ENCODE measurements around the gene ADSL. TPM values are rescaled to one million over a fixed set of nuclear protein-coding genes. Genes with fewer than 3 reads are reported as not detected.

The ADSL gene
- total and polyA plus RNA-seq, 2 donors (not counting 1 experiment from before 2014, with no cell fraction given): 61.0 to 63.8 TPM

- ATAC-seq (ENCODE audit: low read depth): no peak
- peaks cover 0 to 79% of the 10 kb centered on the region in 2 experiments for H3K36me3 ChIP-seq (replicated peaks in 1 of 2; ENCODE audit: control extremely low read depth in 1 of 2, control insufficient read depth in 1 of 2, extremely low read depth in 1 of 2, insufficient read depth in 2 of 2, low read length in 1 of 2)
- H3K27me3 Mint-ChIP-seq: no peaks in the 10 kb centered on the region
These were observed 62.7 kb downstream of the ADSL start for GRCh38 chr22:40408718-40409612.

More at GRCh38 chr22:40408718-40409612, 62.7 kb downstream of the ADSL start:
- Histone ChIP-seq H3K4me1 (ENCODE audit: control insufficient read depth in 2 of 2, insufficient read depth in 2 of 2, low read length in 2 of 2) (peaks cover 27 to 28% of the 10 kb centered on the region in 2 donors), H4K20me1 (ENCODE audit: control insufficient read depth, insufficient read depth, low read length, poor library complexity, severe bottlenecking) (peaks cover 13% of the 10 kb centered on the region), H3K9ac (ENCODE audit: low read length) (no peak overlapping the region), H3K79me2 (ENCODE audit: control insufficient read depth, insufficient read depth, low read length) (peaks cover 31% of the 10 kb centered on the region), H2AFZ (ENCODE audit: insufficient read depth, low read depth, low read length, poor library complexity, severe bottlenecking) (no peak overlapping the region), H3K27me3 (replicated peaks in 1 of 4; ENCODE audit: control extremely low read depth in 1 of 4, control insufficient read depth in 3 of 4, insufficient read depth in 4 of 4, low read length in 3 of 4) (no peaks in the 10 kb centered on the region), H3K4me2 (replicated peaks; ENCODE audit: low read depth, low read length, poor library complexity, severe bottlenecking) (no peak overlapping the region), H3K4me3 (ENCODE audit: control extremely low read depth in 1 of 5, extremely low read depth in 1 of 5, insufficient read depth in 1 of 5, low read depth in 2 of 5, low read length in 4 of 5) (no peak overlapping the region), H3K27ac (ENCODE audit: low read length in 2 of 2) (no peak overlapping the region), H3K9me3 (ENCODE audit: control extremely low read depth in 1 of 3, control insufficient read depth in 2 of 3, insufficient read depth in 1 of 3, low read length in 2 of 3) (no peaks in the 10 kb centered on the region)
- Mint-ChIP-seq H3K4me1 (peaks cover 23% of the 10 kb centered on the region), H3K4me3 (no peak overlapping the region), H3K9me3 (ENCODE audit: insufficient read depth) (no peaks in the 10 kb centered on the region), H3K27ac (peak overlapping the region; percentile 63)
- ChIA-PET POLR2A (interaction anchor here (1.0 kb wide), 1 partner anchor 12 kb away, joined by 3 read pairs; no protein-coding TSS in a partner anchor), CTCF (no interaction called here)
- no peak for DNase-seq
- WGBS (ENCODE audit: insufficient coverage): 85% methylated on average over 19 of the region's 21 CpGs
- intact Hi-C loops (cut with micrococcal nuclease): no loop called here
- TF ChIP-seq CTCF (IDR thresholded peaks at IDR 0.05) (no peak), EZH2 (IDR thresholded peaks at IDR 0.05; ENCODE audit: borderline replicate concordance, insufficient read depth, low read depth, low read length, poor library complexity, severe bottlenecking) (no peak)

Data from B cell (primary cell).